ENCODE results near the gene MAEL. TPM values are rescaled to one million over a fixed set of nuclear protein-coding genes. Genes with fewer than 3 reads are reported as not detected.

MAEL gene
- total RNA-seq, 1 donor from 2014 or later: 0.21 TPM

DNA sequence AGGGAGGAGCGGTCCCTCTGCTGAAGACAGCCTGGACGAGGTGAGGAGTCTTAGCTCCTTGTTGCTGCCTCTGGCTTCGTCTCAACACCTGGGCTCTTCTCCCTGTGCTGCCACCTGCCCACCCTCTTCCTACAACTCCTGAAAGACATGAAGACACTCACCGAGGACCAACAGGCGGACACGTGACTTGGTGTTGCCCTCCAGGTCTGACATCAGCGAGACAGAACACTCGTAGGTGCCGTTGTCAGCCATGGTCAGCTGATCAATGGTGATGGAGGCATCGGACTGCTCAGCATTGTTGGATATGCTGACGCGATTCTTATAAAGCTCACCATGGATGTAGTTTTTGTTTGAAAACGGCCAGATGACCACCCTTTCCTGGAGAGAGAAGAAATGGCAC is 79.7 kb downstream of the MAEL start:
- Mint-ChIP-seq H3K4me1 (peaks cover 5% of the 10 kb centered on the region), H3K27ac (ENCODE audit: unreplicated experiment) (no peak overlapping the region), H3K9me3 (no peaks in the 10 kb centered on the region), H3K4me3 (no peak overlapping the region), H3K27me3 (ENCODE audit: low read depth) (peaks cover 2% of the 10 kb centered on the region), H3K36me3 (ENCODE audit: low read depth) (no peaks in the 10 kb centered on the region)
- DNase-seq (ENCODE audit: low read depth, low spot score): no peak
- TF ChIP-seq, protein P1, sequence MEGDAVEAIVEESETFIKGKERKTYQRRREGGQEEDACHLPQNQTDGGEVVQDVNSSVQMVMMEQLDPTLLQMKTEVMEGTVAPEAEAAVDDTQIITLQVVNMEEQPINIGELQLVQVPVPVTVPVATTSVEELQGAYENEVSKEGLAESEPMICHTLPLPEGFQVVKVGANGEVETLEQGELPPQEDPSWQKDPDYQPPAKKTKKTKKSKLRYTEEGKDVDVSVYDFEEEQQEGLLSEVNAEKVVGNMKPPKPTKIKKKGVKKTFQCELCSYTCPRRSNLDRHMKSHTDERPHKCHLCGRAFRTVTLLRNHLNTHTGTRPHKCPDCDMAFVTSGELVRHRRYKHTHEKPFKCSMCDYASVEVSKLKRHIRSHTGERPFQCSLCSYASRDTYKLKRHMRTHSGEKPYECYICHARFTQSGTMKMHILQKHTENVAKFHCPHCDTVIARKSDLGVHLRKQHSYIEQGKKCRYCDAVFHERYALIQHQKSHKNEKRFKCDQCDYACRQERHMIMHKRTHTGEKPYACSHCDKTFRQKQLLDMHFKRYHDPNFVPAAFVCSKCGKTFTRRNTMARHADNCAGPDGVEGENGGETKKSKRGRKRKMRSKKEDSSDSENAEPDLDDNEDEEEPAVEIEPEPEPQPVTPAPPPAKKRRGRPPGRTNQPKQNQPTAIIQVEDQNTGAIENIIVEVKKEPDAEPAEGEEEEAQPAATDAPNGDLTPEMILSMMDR (conservative IDR thresholded peaks at IDR 0.05): no peak

- TF ChIP-seq, protein P1 (conservative IDR thresholded peaks at IDR 0.05): no peak
- Mint-ChIP-seq H3K4me3 (no peak overlapping the region), H3K4me1 (peaks cover 5% of the 10 kb centered on the region), H3K9me3 (peaks cover 2% of the 10 kb centered on the region), H3K36me3 (ENCODE audit: low read depth) (no peaks in the 10 kb centered on the region), H3K27me3 (ENCODE audit: low read depth) (peaks cover 2% of the 10 kb centered on the region), H3K27ac (ENCODE audit: unreplicated experiment) (no peak overlapping the region)
- no peak for DNase-seq (ENCODE audit: low read depth, low spot score)
Measured at GRCh38 chr1:167071286-167071685, 82.2 kb downstream of the MAEL start.

Other genes starting within 250 kb of the MAEL start
- gene POGK, start 149.8 kb upstream of the MAEL start, total RNA-seq: 57.3 and 60.0 TPM in 2 replicates
- gene TADA1, start 113.0 kb upstream of the MAEL start, total RNA-seq: 24.1 and 25.6 TPM in 2 replicates
- 27.4 and 30.3 TPM in 2 replicates for gene ILDR2, start 13.7 kb upstream of the MAEL start, total RNA-seq
- gene GPA33, start 101.1 kb downstream of the MAEL start, total RNA-seq: not detected in 2 replicates
- gene STYXL2, start 104.8 kb downstream of the MAEL start, total RNA-seq: 0.07 and 0.11 TPM in 2 replicates
- 40.1 and 52.6 TPM in 2 replicates for gene POU2F1, start 231.6 kb downstream of the MAEL start, total RNA-seq

Data from neural crest cell (in vitro differentiated cells).